D721Med (cell line): ENCODE results near the gene OR8I2.
A peak's percentile ranks its signal among the peaks of the same experiment; 100 is the strongest.
"Not testable (repeated sequence)": the region's sequence is repeated elsewhere in the genome, so short reads cannot be mapped to it uniquely, and the experiment has no call there.

Experiments
- DNase-seq: peaks from one replicate; pipeline ENCODE4 v3.0.0; 2011; ENCODE audit warnings: low spot score; ENCODE audit not compliant: insufficient read length
- FAIRE-seq: peaks from 2 replicates; lab custom pipeline; 2011; peaks lifted over from hg19 to GRCh38; lab: Jason Lieb, UNC
- TF ChIP-seq, protein P1 (sequence below): IDR thresholded peaks from 2 replicates; pipeline ENCODE4 v1.5.1; 2012; ENCODE audit warnings: mild to moderate bottlenecking, control low read depth; ENCODE audit not compliant: insufficient read depth; ENCODE audit errors: missing control alignments

The OR8I2 gene

GRCh38 chr11:56093008-56093407 lies at the start of gene OR8I2:
Gene OR8I2 (plus strand): TSS chr11:56093308. CDS start chr11:56093308, 0 bp downstream.
- FAIRE-seq = no peak
- DNase-seq = no peak
- TF ChIP-seq, protein P1, sequence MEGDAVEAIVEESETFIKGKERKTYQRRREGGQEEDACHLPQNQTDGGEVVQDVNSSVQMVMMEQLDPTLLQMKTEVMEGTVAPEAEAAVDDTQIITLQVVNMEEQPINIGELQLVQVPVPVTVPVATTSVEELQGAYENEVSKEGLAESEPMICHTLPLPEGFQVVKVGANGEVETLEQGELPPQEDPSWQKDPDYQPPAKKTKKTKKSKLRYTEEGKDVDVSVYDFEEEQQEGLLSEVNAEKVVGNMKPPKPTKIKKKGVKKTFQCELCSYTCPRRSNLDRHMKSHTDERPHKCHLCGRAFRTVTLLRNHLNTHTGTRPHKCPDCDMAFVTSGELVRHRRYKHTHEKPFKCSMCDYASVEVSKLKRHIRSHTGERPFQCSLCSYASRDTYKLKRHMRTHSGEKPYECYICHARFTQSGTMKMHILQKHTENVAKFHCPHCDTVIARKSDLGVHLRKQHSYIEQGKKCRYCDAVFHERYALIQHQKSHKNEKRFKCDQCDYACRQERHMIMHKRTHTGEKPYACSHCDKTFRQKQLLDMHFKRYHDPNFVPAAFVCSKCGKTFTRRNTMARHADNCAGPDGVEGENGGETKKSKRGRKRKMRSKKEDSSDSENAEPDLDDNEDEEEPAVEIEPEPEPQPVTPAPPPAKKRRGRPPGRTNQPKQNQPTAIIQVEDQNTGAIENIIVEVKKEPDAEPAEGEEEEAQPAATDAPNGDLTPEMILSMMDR = no peak

GRCh38 chr11:56045538-56045937 lies 47.6 kb upstream of the OR8I2 start:
- TF ChIP-seq, protein P1 = no peak
- DNase-seq (no peak), FAIRE-seq (no peak)

DNA sequence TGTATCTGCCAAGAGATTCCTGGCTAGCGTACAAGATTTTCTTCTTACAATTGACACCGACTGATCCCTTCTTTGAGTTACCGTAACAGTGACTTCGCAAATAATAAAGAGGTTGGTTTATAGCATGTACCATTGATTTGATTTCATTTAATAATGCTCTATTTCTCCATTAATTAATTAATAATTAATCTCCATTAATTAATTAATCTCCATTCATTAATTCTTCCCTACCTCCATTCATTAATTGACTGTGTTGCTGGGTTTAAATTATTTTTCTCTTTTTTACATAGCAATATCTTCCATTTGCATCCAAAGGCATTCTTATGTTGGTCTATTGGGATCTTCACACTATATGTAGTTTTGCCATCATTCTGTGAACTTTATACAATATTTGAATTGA lies 44.6 kb upstream of the OR8I2 start:
- FAIRE-seq (no peak), DNase-seq (no peak)
- TF ChIP-seq, protein P1 = no peak

GRCh38 chr11:56049487-56049886 lies 43.6 kb upstream of the OR8I2 start:
- DNase-seq = no peak
- no peak for FAIRE-seq
- TF ChIP-seq, protein P1 = no peak

GRCh38 chr11:56056366-56056765 lies 36.7 kb upstream of the OR8I2 start:
- FAIRE-seq = not testable (repeated sequence)

DNA sequence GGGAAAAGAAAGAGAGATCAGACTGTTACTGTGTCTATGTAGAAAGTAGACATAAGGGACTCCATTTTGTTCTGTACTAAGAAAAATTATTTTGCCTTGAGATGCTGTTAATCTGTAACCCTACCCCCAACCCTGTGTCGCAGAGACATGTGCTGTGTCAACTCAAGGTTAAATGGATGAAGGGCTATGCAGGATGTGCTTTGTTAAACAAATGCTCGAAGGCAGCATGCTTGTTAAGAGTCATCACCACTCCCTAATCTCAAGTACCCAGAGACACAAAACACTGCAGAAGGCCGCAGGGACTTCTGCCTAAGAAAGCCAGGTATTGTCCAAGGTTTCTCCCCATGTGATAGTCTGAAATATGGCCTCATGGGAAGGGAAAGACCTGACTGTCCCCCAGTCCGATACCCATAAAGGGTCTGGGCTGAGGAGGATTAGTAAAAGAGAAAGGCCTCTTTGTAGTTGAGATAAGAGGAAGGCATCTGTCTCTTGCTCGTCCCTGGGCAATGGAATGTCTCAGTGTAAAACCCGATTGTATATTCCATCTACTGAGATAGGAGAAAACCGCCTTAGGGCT lies 35.4 kb upstream of the OR8I2 start:
- not testable (repeated sequence) for DNase-seq, FAIRE-seq

More at GRCh38 chr11:56056366-56056765, 36.7 kb upstream of the OR8I2 start:
- not testable (repeated sequence) for DNase-seq

- not testable (repeated sequence) for FAIRE-seq, DNase-seq
Observed at GRCh38 chr11:56058260-56058780, 34.8 kb upstream of the OR8I2 start.

DNA sequence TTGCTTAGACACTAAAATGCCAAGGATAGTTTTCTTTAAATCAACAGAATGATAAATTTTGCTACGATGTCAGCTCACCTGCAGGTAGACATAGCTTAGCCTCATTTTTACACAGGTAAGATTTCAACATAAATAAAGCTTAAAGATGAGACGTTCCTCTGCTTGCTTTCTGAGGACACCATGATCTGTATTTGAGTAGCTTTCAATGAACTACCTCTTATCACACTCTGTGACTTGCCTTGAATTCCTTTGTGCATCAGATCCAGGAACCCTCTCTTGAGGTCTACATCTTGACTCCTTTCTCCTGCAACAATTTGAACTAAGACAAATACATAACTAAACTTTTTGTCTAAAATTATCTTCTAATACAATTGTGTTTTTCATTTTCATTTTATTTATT lies 26.1 kb upstream of the OR8I2 start:
- no peak for FAIRE-seq
- TF ChIP-seq, protein P1 = no peak
- no peak for DNase-seq

- FAIRE-seq = no peak
- TF ChIP-seq, protein P1 = peak; percentile 22
- DNase-seq = no peak
Observed at GRCh38 chr11:56089697-56090096, 3.4 kb upstream of the OR8I2 start.
